Measurements from ENCODE around the gene P4HA1.

P4HA1 gene

GRCh38 chr10:73131913-73132686 is 35.4 kb upstream of the P4HA1 start:
- H3K27ac Mint-ChIP-seq: peak overlapping the region; percentile 37
- H3K4me1 Mint-ChIP-seq: peaks cover 20% of the 10 kb centered on the region
- TF ChIP-seq CTCF (IDR thresholded peaks at IDR 0.05): no peak
- H3K27me3 Mint-ChIP-seq (ENCODE audit: low read depth, poor library complexity): no peaks in the 10 kb centered on the region
- DNase-seq: no peak
- H3K4me3 Mint-ChIP-seq: no peak overlapping the region
- H3K9me3 Mint-ChIP-seq: no peaks in the 10 kb centered on the region
- H3K36me3 Mint-ChIP-seq (ENCODE audit: low read depth): peaks cover 73% of the 10 kb centered on the region

GRCh38 chr10:73131301-73131700 is 34.6 kb upstream of the P4HA1 start:
- Mint-ChIP-seq H3K27ac (peak overlapping the region; percentile 37), H3K36me3 (ENCODE audit: low read depth) (peaks cover 66% of the 10 kb centered on the region), H3K4me1 (peaks cover 20% of the 10 kb centered on the region), H3K4me3 (no peak overlapping the region), H3K9me3 (no peaks in the 10 kb centered on the region), H3K27me3 (ENCODE audit: low read depth, poor library complexity) (no peaks in the 10 kb centered on the region)
- DNase-seq: no peak
- TF ChIP-seq CTCF (IDR thresholded peaks at IDR 0.05): no peak

GRCh38 chr10:73126343-73126742 is 29.7 kb upstream of the P4HA1 start:
- H3K4me1 Mint-ChIP-seq: peaks cover 9% of the 10 kb centered on the region
- peaks cover 38% of the 10 kb centered on the region for H3K36me3 Mint-ChIP-seq (ENCODE audit: low read depth)
- TF ChIP-seq CTCF (IDR thresholded peaks at IDR 0.05): no peak
- H3K4me3 Mint-ChIP-seq: no peak overlapping the region
- no peaks in the 10 kb centered on the region for H3K27me3 Mint-ChIP-seq (ENCODE audit: low read depth, poor library complexity)
- DNase-seq: no peak
- no peaks in the 10 kb centered on the region for H3K9me3 Mint-ChIP-seq
- no peak overlapping the region for H3K27ac Mint-ChIP-seq

- Mint-ChIP-seq H3K27me3 (ENCODE audit: low read depth, poor library complexity) (no peaks in the 10 kb centered on the region), H3K4me3 (no peak overlapping the region), H3K9me3 (no peaks in the 10 kb centered on the region), H3K4me1 (no peaks in the 10 kb centered on the region), H3K36me3 (ENCODE audit: low read depth) (peaks cover 18% of the 10 kb centered on the region), H3K27ac (no peak overlapping the region)
- no peak for DNase-seq
- no peak for TF ChIP-seq CTCF (IDR thresholded peaks at IDR 0.05)
Measured at GRCh38 chr10:73119952-73120351, 23.3 kb upstream of the P4HA1 start.

- H3K4me1 Mint-ChIP-seq: no peaks in the 10 kb centered on the region
- no peak for TF ChIP-seq CTCF (IDR thresholded peaks at IDR 0.05)
- no peaks in the 10 kb centered on the region for H3K9me3 Mint-ChIP-seq
- H3K27ac Mint-ChIP-seq: no peak overlapping the region
- peaks cover 18% of the 10 kb centered on the region for H3K36me3 Mint-ChIP-seq (ENCODE audit: low read depth)
- no peaks in the 10 kb centered on the region for H3K27me3 Mint-ChIP-seq (ENCODE audit: low read depth, poor library complexity)
- DNase-seq: no peak
- H3K4me3 Mint-ChIP-seq: no peak overlapping the region
Measured at GRCh38 chr10:73119457-73119856, 22.8 kb upstream of the P4HA1 start.
